HG02763 (cell line): ENCODE measurements around the gene CTTNBP2NL.
"Not testable (repeated sequence)": the region's sequence is repeated elsewhere in the genome, so short reads cannot be mapped to it uniquely, and the experiment has no call there.

Experiments used
- ATAC-seq: cut with Tn5 transposase; IDR thresholded peaks from one replicate; pipeline ENCODE4 v1.9.1; 2021; ENCODE audit warnings: mild to moderate bottlenecking, moderate library complexity; ENCODE audit not compliant: unreplicated experiment

Gene CTTNBP2NL

GRCh38 chr1:112458756-112459155 is 62.7 kb downstream of the CTTNBP2NL start:
- ATAC-seq, result no peak

- ATAC-seq, result no peak
These were observed 64.6 kb downstream of the CTTNBP2NL start for GRCh38 chr1:112460615-112461014.

GRCh38 chr1:112461200-112461871 is 65.3 kb downstream of the CTTNBP2NL start:
- no peak for ATAC-seq

- no peak for ATAC-seq
These were observed 66.9 kb downstream of the CTTNBP2NL start for GRCh38 chr1:112462953-112463279.

GRCh38 chr1:112464501-112464900 is 68.5 kb downstream of the CTTNBP2NL start:
- no peak for ATAC-seq

GRCh38 chr1:112465122-112465521 is 69.1 kb downstream of the CTTNBP2NL start:
- no peak for ATAC-seq

- peak; percentile 93 for ATAC-seq
These were observed 70.2 kb downstream of the CTTNBP2NL start for GRCh38 chr1:112466078-112466660.

GRCh38 chr1:112470324-112470723 is 74.3 kb downstream of the CTTNBP2NL start:
- ATAC-seq, result not testable (repeated sequence)

- ATAC-seq, result no peak
These were observed 75.0 kb downstream of the CTTNBP2NL start for GRCh38 chr1:112470966-112471365.

- no peak for ATAC-seq
These were observed 76.1 kb downstream of the CTTNBP2NL start for GRCh38 chr1:112472142-112472541.

- no peak for ATAC-seq
These were observed 81.5 kb downstream of the CTTNBP2NL start for GRCh38 chr1:112477550-112477949.

GRCh38 chr1:112478314-112478713 is 82.3 kb downstream of the CTTNBP2NL start:
- no peak for ATAC-seq

- not testable (repeated sequence) for ATAC-seq
These were observed 90.0 kb downstream of the CTTNBP2NL start for GRCh38 chr1:112486063-112486462.

GRCh38 chr1:112487686-112488085 is 91.7 kb downstream of the CTTNBP2NL start:
- not testable (repeated sequence) for ATAC-seq

- no peak for ATAC-seq
These were observed 92.1 kb downstream of the CTTNBP2NL start for GRCh38 chr1:112488141-112488540.

- ATAC-seq, result no peak
These were observed 96.1 kb downstream of the CTTNBP2NL start for GRCh38 chr1:112492076-112492475.

- no peak for ATAC-seq
These were observed 97.3 kb downstream of the CTTNBP2NL start for GRCh38 chr1:112493351-112493750.

GRCh38 chr1:112496290-112496689 is 100.3 kb downstream of the CTTNBP2NL start:
- ATAC-seq, result no peak

- no peak for ATAC-seq
These were observed 106.0 kb downstream of the CTTNBP2NL start for GRCh38 chr1:112501810-112502641.

GRCh38 chr1:112502826-112503225 is 106.8 kb downstream of the CTTNBP2NL start:
- ATAC-seq, result no peak

- no peak for ATAC-seq
These were observed 108.1 kb downstream of the CTTNBP2NL start for GRCh38 chr1:112504001-112504660.
